GM23338 (cell line): ENCODE measurements around the gene TOP1. TPM values are rescaled to one million over a fixed set of nuclear protein-coding genes. Genes with fewer than 3 reads are reported as not detected.
A peak's percentile ranks its signal among the peaks of the same experiment; 100 is the strongest.

Experiments
- ATAC-seq: fragments of 200-7000 bp; cut with Tn5 transposase; 3 replicates; pipeline ENCODE4 v1.9.1; 2020
- DNase-seq: peaks from one replicate; pipeline ENCODE4 v3.0.0-alpha.2; 2015; ENCODE audit warnings: low spot score
- H2AFZ ChIP-seq: fragments of 200-600 bp; sonication (generic); 2 replicates; pipeline ENCODE4 v1.8.0; 2016; ENCODE audit warnings: antibody characterized with exemption, mild to moderate bottlenecking, moderate library complexity
- H3F3A ChIP-seq: fragments of 200-600 bp; sonication (generic); replicated peaks from 2 replicates; pipeline ENCODE4 v1.8.0; 2017; ENCODE audit warnings: antibody characterized with exemption, mixed run types, low read depth
- H3K27ac ChIP-seq: fragments of 200-600 bp; sonication (generic); 2 replicates; pipeline ENCODE4 v1.6.1; 2016; ENCODE audit warnings: low read depth
- H3K27me3 ChIP-seq: fragments of 200-600 bp; sonication (generic); 2 replicates; pipeline ENCODE4 v1.8.0; 2016; ENCODE audit warnings: mild to moderate bottlenecking, mixed run types, moderate library complexity; ENCODE audit not compliant: insufficient read depth
- H3K36me3 ChIP-seq: fragments of 200-600 bp; sonication (generic); 2 replicates; pipeline ENCODE4 v1.8.0; 2016; ENCODE audit warnings: mild to moderate bottlenecking; ENCODE audit not compliant: insufficient read depth
- H3K4me1 ChIP-seq: fragments of 200-600 bp; sonication (generic); 2 replicates; pipeline ENCODE4 v1.8.0; 2016; ENCODE audit warnings: mild to moderate bottlenecking, moderate library complexity; ENCODE audit not compliant: insufficient read depth
- H3K4me2 ChIP-seq: fragments of 200-600 bp; sonication (generic); 2 replicates; pipeline ENCODE4 v1.7.1; 2017; ENCODE audit warnings: mixed run types
- H3K4me3 ChIP-seq: fragments of 200-600 bp; sonication (generic); 2 replicates; pipeline ENCODE4 v1.6.1; 2016; ENCODE audit warnings: mixed run types
- H3K79me2 ChIP-seq: fragments of 200-600 bp; sonication (generic); replicated peaks from 2 replicates; pipeline ENCODE4 v1.8.0; 2017; ENCODE audit warnings: mild to moderate bottlenecking; ENCODE audit not compliant: insufficient read depth
- H3K9me2 ChIP-seq: fragments of 200-600 bp; sonication (generic); 2 replicates; pipeline ENCODE4 v1.8.0; 2017; ENCODE audit not compliant: insufficient read depth
- H4K20me1 ChIP-seq: fragments of 200-600 bp; sonication (generic); replicated peaks from 2 replicates; pipeline ENCODE4 v1.8.0; 2017; ENCODE audit warnings: mild to moderate bottlenecking; ENCODE audit not compliant: insufficient read depth
- H3K27ac Mint-ChIP-seq: 2 replicates; pipeline ENCODE4 v1.8.0; 2020; ENCODE audit warnings: inconsistent platforms, mild to moderate bottlenecking, moderate library complexity, mixed read lengths
- H3K27me3 Mint-ChIP-seq: 3 replicates; pipeline ENCODE4 v1.8.0; 2022; ENCODE audit warnings: low read depth, mild to moderate bottlenecking, moderate library complexity, mixed read lengths, inconsistent platforms; ENCODE audit not compliant: insufficient read depth, poor library complexity
- H3K36me3 Mint-ChIP-seq: 3 replicates; pipeline ENCODE4 v1.8.0; 2021; ENCODE audit warnings: low read depth, mild to moderate bottlenecking, inconsistent platforms, moderate library complexity, mixed read lengths
- H3K4me1 Mint-ChIP-seq: 3 replicates; pipeline ENCODE4 v1.8.0; 2020; ENCODE audit warnings: mild to moderate bottlenecking, inconsistent platforms, mixed read lengths
- H3K4me3 Mint-ChIP-seq: 3 replicates; pipeline ENCODE4 v1.8.0; 2021; ENCODE audit warnings: moderate library complexity, mild to moderate bottlenecking, inconsistent platforms, mixed read lengths
- H3K9me3 Mint-ChIP-seq: 3 replicates; pipeline ENCODE4 v1.8.0; 2020; ENCODE audit warnings: moderate library complexity, mild to moderate bottlenecking, inconsistent platforms, mixed read lengths
- EZH2phosphoT487 ChIP-seq: fragments of 200-600 bp; sonication (generic); IDR thresholded peaks from one replicate; pipeline ENCODE4 v1.8.1; 2018; ENCODE audit warnings: antibody characterized with exemption; ENCODE audit not compliant: unreplicated experiment
- JUNB ChIP-seq: IDR thresholded peaks from one replicate; pipeline ENCODE4 v1.6.1; 2016; ENCODE audit warnings: antibody characterized with exemption; ENCODE audit not compliant: unreplicated experiment
- NANOG ChIP-seq: IDR thresholded peaks from 2 replicates; pipeline ENCODE4 v1.6.1; 2016; ENCODE audit warnings: antibody characterized with exemption, borderline replicate concordance
- polyA plus RNA-seq: library from polyadenylated mRNA; unstranded; fragments of >200 nt; fragmentation: Nextera tagmentation; extraction: Ambion mirVana; gene quantifications from 2 replicates; pipeline ENCODE4 v1.2.1, GENCODE V29; 2016
- total RNA-seq: library from RNA; depleted of rRNA; stranded (reverse); fragments of >200 nt; shearing (Covaris generic); gene quantifications from 2 replicates; pipeline ENCODE4 v1.2.3, GENCODE V29; 2014
- TF ChIP-seq, protein P1 (sequence below), 2 experiments: fragments of 200-600 bp in 1 of 2; sonication (generic) in 1 of 2; conservative IDR thresholded peaks; 2 replicates each; pipeline versions ENCODE4 v1.5.1 to v1.6.1; 2016 to 2017; ENCODE audit warnings: antibody characterized with exemption in 2 of 2, low read depth in 2 of 2, mild to moderate bottlenecking in 2 of 2, moderate library complexity in 1 of 2
- TF ChIP-seq, protein P2 (sequence below): fragments of 250-450 bp; sonication (Bioruptor Pico); IDR thresholded peaks from 2 replicates; pipeline ENCODE4 v1.5.0; 2020; ENCODE audit warnings: mild to moderate bottlenecking, moderate library complexity

Gene TOP1
- total and polyA plus RNA-seq, 2 experiments from 2014 or later = 62.4 to 101 TPM

DNA sequence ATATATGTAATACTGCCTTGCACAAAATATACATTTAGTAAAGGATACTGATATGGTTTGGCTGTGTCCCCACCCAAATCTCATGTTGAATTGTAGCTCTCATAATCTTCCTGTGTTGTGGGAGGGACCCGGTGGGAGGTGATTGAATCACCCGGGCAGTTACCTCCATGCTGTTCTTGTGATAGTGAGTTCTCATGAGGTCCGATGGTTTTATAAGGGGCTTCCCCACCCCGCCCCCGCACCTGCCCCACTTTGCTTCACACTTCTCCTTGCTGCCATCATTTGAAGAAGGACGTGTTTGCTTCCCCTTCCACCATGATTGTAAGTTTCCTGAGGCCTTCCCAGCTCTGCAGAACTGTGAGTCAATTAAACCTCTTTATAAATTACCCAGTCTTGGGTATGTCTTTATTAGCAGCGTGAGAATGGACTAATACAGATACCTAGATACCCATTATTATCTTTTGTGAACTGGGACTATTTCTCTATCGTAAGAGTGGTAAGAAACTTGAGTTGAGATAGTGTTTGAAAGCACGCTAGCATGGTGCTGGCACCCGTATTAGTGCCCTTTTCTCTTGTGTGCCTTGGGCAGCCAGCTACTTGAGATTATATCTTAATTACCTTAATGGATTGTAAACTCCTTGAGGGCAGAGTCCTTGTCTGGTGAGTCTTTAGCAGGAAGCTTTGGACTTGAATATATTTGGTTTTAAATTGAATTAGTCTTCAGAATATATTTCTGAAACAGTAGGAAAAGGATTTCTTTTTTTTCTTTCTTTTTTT, 25.6 kb downstream of the TOP1 start (continued):
- TF ChIP-seq, protein P1, sequence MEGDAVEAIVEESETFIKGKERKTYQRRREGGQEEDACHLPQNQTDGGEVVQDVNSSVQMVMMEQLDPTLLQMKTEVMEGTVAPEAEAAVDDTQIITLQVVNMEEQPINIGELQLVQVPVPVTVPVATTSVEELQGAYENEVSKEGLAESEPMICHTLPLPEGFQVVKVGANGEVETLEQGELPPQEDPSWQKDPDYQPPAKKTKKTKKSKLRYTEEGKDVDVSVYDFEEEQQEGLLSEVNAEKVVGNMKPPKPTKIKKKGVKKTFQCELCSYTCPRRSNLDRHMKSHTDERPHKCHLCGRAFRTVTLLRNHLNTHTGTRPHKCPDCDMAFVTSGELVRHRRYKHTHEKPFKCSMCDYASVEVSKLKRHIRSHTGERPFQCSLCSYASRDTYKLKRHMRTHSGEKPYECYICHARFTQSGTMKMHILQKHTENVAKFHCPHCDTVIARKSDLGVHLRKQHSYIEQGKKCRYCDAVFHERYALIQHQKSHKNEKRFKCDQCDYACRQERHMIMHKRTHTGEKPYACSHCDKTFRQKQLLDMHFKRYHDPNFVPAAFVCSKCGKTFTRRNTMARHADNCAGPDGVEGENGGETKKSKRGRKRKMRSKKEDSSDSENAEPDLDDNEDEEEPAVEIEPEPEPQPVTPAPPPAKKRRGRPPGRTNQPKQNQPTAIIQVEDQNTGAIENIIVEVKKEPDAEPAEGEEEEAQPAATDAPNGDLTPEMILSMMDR (conservative IDR thresholded peaks at IDR 0.05; ENCODE audit: low read depth in 2 of 2) = no peak
- TF ChIP-seq, protein P2, sequence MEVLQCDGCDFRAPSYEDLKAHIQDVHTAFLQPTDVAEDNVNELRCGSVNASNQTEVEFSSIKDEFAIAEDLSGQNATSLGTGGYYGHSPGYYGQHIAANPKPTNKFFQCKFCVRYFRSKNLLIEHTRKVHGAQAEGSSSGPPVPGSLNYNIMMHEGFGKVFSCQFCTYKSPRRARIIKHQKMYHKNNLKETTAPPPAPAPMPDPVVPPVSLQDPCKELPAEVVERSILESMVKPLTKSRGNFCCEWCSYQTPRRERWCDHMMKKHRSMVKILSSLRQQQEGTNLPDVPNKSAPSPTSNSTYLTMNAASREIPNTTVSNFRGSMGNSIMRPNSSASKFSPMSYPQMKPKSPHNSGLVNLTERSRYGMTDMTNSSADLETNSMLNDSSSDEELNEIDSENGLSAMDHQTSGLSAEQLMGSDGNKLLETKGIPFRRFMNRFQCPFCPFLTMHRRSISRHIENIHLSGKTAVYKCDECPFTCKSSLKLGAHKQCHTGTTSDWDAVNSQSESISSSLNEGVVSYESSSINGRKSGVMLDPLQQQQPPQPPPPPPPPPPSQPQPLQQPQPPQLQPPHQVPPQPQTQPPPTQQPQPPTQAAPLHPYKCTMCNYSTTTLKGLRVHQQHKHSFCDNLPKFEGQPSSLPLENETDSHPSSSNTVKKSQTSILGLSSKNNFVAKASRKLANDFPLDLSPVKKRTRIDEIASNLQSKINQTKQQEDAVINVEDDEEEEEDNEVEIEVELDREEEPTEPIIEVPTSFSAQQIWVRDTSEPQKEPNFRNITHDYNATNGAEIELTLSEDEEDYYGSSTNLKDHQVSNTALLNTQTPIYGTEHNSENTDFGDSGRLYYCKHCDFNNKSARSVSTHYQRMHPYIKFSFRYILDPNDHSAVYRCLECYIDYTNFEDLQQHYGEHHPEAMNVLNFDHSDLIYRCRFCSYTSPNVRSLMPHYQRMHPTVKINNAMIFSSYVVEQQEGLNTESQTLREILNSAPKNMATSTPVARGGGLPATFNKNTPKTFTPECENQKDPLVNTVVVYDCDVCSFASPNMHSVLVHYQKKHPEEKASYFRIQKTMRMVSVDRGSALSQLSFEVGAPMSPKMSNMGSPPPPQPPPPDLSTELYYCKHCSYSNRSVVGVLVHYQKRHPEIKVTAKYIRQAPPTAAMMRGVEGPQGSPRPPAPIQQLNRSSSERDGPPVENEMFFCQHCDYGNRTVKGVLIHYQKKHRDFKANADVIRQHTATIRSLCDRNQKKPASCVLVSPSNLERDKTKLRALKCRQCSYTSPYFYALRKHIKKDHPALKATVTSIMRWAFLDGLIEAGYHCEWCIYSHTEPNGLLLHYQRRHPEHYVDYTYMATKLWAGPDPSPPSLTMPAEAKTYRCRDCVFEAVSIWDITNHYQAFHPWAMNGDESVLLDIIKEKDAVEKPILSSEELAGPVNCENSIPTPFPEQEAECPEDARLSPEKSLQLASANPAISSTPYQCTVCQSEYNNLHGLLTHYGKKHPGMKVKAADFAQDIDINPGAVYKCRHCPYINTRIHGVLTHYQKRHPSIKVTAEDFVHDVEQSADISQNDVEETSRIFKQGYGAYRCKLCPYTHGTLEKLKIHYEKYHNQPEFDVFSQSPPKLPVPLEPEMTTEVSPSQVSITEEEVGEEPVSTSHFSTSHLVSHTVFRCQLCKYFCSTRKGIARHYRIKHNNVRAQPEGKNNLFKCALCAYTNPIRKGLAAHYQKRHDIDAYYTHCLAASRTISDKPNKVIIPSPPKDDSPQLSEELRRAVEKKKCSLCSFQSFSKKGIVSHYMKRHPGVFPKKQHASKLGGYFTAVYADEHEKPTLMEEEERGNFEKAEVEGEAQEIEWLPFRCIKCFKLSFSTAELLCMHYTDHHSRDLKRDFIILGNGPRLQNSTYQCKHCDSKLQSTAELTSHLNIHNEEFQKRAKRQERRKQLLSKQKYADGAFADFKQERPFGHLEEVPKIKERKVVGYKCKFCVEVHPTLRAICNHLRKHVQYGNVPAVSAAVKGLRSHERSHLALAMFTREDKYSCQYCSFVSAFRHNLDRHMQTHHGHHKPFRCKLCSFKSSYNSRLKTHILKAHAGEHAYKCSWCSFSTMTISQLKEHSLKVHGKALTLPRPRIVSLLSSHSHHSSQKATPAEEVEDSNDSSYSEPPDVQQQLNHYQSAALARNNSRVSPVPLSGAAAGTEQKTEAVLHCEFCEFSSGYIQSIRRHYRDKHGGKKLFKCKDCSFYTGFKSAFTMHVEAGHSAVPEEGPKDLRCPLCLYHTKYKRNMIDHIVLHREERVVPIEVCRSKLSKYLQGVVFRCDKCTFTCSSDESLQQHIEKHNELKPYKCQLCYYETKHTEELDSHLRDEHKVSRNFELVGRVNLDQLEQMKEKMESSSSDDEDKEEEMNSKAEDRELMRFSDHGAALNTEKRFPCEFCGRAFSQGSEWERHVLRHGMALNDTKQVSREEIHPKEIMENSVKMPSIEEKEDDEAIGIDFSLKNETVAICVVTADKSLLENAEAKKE = no peak
- TF ChIP-seq JUNB = no peak

DNA sequence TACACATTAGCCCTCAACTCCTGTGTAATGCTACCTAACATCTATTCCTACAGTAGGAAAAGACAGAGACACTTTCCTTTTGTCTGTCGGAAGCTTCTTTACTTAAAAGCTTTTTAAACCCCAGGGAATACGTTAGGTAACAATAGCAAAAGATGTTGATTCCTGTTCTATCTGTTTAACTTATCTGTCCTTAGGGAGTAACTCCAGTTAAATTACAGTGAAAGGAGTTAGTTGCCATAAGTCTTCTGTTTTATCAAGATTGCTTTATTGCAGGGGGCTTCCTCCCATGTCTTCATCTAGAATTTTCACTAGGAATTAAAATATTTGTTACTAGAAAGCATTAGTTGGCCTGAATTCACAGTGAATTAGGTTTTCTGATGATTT, 26.2 kb downstream of the TOP1 start:
- Mint-ChIP-seq H3K4me3 (no peak overlapping the region), H3K4me1 (peaks cover 60% of the 10 kb centered on the region), H3K27ac (no peak overlapping the region), H3K27me3 (peaks cover 3% of the 10 kb centered on the region), H3K36me3 (peaks cover 3% of the 10 kb centered on the region; the same call in 1 of the 3 replicates), H3K9me3 (no peaks in the 10 kb centered on the region)
- DNase-seq = no peak
- no peaks in the 10 kb centered on the region for H3K9me2 ChIP-seq
- no peak overlapping the region for H3K4me3 ChIP-seq
- H3K27me3 ChIP-seq = no peaks in the 10 kb centered on the region
- peaks cover 48% of the 10 kb centered on the region for H3K4me1 ChIP-seq
- ATAC-seq = no peak
- no peak overlapping the region for H3K27ac ChIP-seq
- no peaks in the 10 kb centered on the region for H3K36me3 ChIP-seq
- peak overlapping the region; percentile 13; the same call in 1 of the 2 replicates for H3K4me2 ChIP-seq
- no peaks in the 10 kb centered on the region for H3F3A ChIP-seq
- H2AFZ ChIP-seq = no peak overlapping the region
- H4K20me1 ChIP-seq = peaks cover 85% of the 10 kb centered on the region
- H3K79me2 ChIP-seq = peaks cover 100% of the 10 kb centered on the region
- TF ChIP-seq EZH2phosphoT487 = no peak
- TF ChIP-seq, protein P1 (conservative IDR thresholded peaks at IDR 0.05; ENCODE audit: low read depth in 2 of 2) = no peak
- no peak for TF ChIP-seq NANOG
